Rectal smooth muscle tissue (tissue), 1 donor: Measurements from ENCODE around the gene PACSIN3.
A peak's percentile ranks its signal among the peaks of the same experiment; 100 is the strongest.

ENCODE experiments used
- H3K27ac ChIP-seq: one replicate; pipeline ENCODE4 v1.7.0; 2013; ENCODE audit warnings: low read depth, low read length, inconsistent platforms
- H3K27me3 ChIP-seq: one replicate; pipeline ENCODE4 v1.7.0; 2013; ENCODE audit warnings: low read length; ENCODE audit not compliant: control insufficient read depth, insufficient read depth
- H3K36me3 ChIP-seq: one replicate; pipeline ENCODE4 v1.7.0; 2013; ENCODE audit warnings: low read length; ENCODE audit not compliant: control insufficient read depth, insufficient read depth
- H3K4me1 ChIP-seq: one replicate; pipeline ENCODE4 v1.7.0; 2013; ENCODE audit warnings: low read length; ENCODE audit not compliant: control insufficient read depth, insufficient read depth
- H3K4me3 ChIP-seq: one replicate; pipeline ENCODE4 v1.7.0; 2013; ENCODE audit warnings: low read length
- H3K9ac ChIP-seq: one replicate; pipeline ENCODE4 v1.7.0; 2013; ENCODE audit warnings: low read length

The PACSIN3 gene

GRCh38 chr11:47188259-47188658 lies 2.0 kb upstream of the PACSIN3 start:
- Histone ChIP-seq H3K4me3 (no peak overlapping the region), H3K36me3 (no peaks in the 10 kb centered on the region), H3K4me1 (peaks cover 22% of the 10 kb centered on the region), H3K9ac (no peak overlapping the region), H3K27ac (peak overlapping the region; percentile 97), H3K27me3 (peaks cover 5% of the 10 kb centered on the region)

- Histone ChIP-seq H3K27me3 (peaks cover 5% of the 10 kb centered on the region), H3K9ac (no peak overlapping the region), H3K27ac (peak overlapping the region; percentile 97), H3K4me1 (peaks cover 25% of the 10 kb centered on the region), H3K36me3 (no peaks in the 10 kb centered on the region), H3K4me3 (peak overlapping the region; percentile 35)
Observed at GRCh38 chr11:47187723-47188122, 1.5 kb upstream of the PACSIN3 start.

- H3K4me1 ChIP-seq, result peaks cover 25% of the 10 kb centered on the region
Observed at GRCh38 chr11:47186700-47187695, 764 bp upstream of the PACSIN3 start.

GRCh38 chr11:47185305-47186075 lies 744 bp downstream of the PACSIN3 start:
- Histone ChIP-seq H3K27ac (peak overlapping the region; percentile 97), H3K27me3 (peaks cover 5% of the 10 kb centered on the region), H3K36me3 (no peaks in the 10 kb centered on the region), H3K4me1 (peaks cover 25% of the 10 kb centered on the region), H3K9ac (peak overlapping the region; percentile 32), H3K4me3 (peak overlapping the region; percentile 68)

More at GRCh38 chr11:47186700-47187695, 764 bp upstream of the PACSIN3 start:
- Histone ChIP-seq H3K27me3 (peaks cover 5% of the 10 kb centered on the region), H3K36me3 (no peaks in the 10 kb centered on the region), H3K27ac (peak overlapping the region; percentile 97), H3K4me3 (peak overlapping the region; percentile 35), H3K9ac (peak overlapping the region; percentile 35)

- no peaks in the 10 kb centered on the region for H3K36me3 ChIP-seq
- peaks cover 5% of the 10 kb centered on the region for H3K27me3 ChIP-seq
- peak overlapping the region; percentile 8 for H3K9ac ChIP-seq
- H3K4me1 ChIP-seq, result peaks cover 25% of the 10 kb centered on the region
- H3K4me3 ChIP-seq, result peak overlapping the region; percentile 68
- peak overlapping the region; percentile 97 for H3K27ac ChIP-seq
Observed at GRCh38 chr11:47184711-47185304, 1.4 kb downstream of the PACSIN3 start.

GRCh38 chr11:47183969-47184368 lies 2.3 kb downstream of the PACSIN3 start:
- peaks cover 20% of the 10 kb centered on the region for H3K4me1 ChIP-seq
- peak overlapping the region; percentile 97 for H3K27ac ChIP-seq
- peaks cover 1% of the 10 kb centered on the region for H3K36me3 ChIP-seq
- H3K4me3 ChIP-seq, result peak overlapping the region; percentile 68
- peaks cover 5% of the 10 kb centered on the region for H3K27me3 ChIP-seq
- H3K9ac ChIP-seq, result no peak overlapping the region

GRCh38 chr11:47183031-47183856 lies 3.0 kb downstream of the PACSIN3 start:
- Histone ChIP-seq H3K27me3 (peaks cover 5% of the 10 kb centered on the region), H3K27ac (peak overlapping the region; percentile 84), H3K4me1 (peaks cover 18% of the 10 kb centered on the region), H3K36me3 (peaks cover 3% of the 10 kb centered on the region), H3K9ac (no peak overlapping the region), H3K4me3 (no peak overlapping the region)

- no peak overlapping the region for H3K9ac ChIP-seq
- H3K4me3 ChIP-seq, result no peak overlapping the region
- peaks cover 5% of the 10 kb centered on the region for H3K27me3 ChIP-seq
- H3K4me1 ChIP-seq, result peaks cover 17% of the 10 kb centered on the region
- peaks cover 3% of the 10 kb centered on the region for H3K36me3 ChIP-seq
- peak overlapping the region; percentile 84 for H3K27ac ChIP-seq
Observed at GRCh38 chr11:47182380-47182779, 3.9 kb downstream of the PACSIN3 start.

GRCh38 chr11:47181271-47181670 lies 5.0 kb downstream of the PACSIN3 start:
- Histone ChIP-seq H3K27me3 (peaks cover 5% of the 10 kb centered on the region), H3K9ac (no peak overlapping the region), H3K36me3 (peaks cover 3% of the 10 kb centered on the region), H3K4me3 (no peak overlapping the region), H3K27ac (no peak overlapping the region), H3K4me1 (peaks cover 14% of the 10 kb centered on the region)

- no peak overlapping the region for H3K27ac ChIP-seq
Observed at GRCh38 chr11:47180006-47180787, 6.0 kb downstream of the PACSIN3 start.

GRCh38 chr11:47179655-47179991 lies 6.6 kb downstream of the PACSIN3 start:
- no peak overlapping the region for H3K4me3 ChIP-seq
- H3K4me1 ChIP-seq, result peaks cover 23% of the 10 kb centered on the region
- peaks cover 3% of the 10 kb centered on the region for H3K27me3 ChIP-seq
- peaks cover 3% of the 10 kb centered on the region for H3K36me3 ChIP-seq
- no peak overlapping the region for H3K9ac ChIP-seq
- H3K27ac ChIP-seq, result no peak overlapping the region

More at GRCh38 chr11:47180006-47180787, 6.0 kb downstream of the PACSIN3 start:
- H3K4me1 ChIP-seq, result peaks cover 24% of the 10 kb centered on the region
- no peak overlapping the region for H3K9ac ChIP-seq
- H3K36me3 ChIP-seq, result peaks cover 3% of the 10 kb centered on the region
- no peak overlapping the region for H3K4me3 ChIP-seq
- H3K27me3 ChIP-seq, result peaks cover 3% of the 10 kb centered on the region
